Peyer's patch (tissue), 4 donors: Measurements from ENCODE around the gene TUFT1. TPM values are rescaled to one million over a fixed set of nuclear protein-coding genes. Genes with fewer than 3 reads are reported as not detected.

Experiments used
- DNase-seq, 3 donors: peaks; one replicate each; pipeline ENCODE4 v3.0.0-alpha.2; 2017 to 2019
- H3K27ac ChIP-seq, 4 donors: fragments of 200-600 bp; sonication (generic); one replicate each; pipeline ENCODE4 v1.5.1; 2016 to 2019
- H3K27me3 ChIP-seq, 2 donors: fragments of 200-600 bp; sonication (generic); one replicate each; pipeline ENCODE4 v1.5.1; 2019
- H3K36me3 ChIP-seq, 3 donors: fragments of 200-600 bp; sonication (generic); one replicate each; pipeline ENCODE4 v1.5.1; 2016 to 2019
- H3K4me1 ChIP-seq, 4 donors: fragments of 200-600 bp; sonication (generic); one replicate each; pipeline ENCODE4 v1.5.1; 2016 to 2019
- H3K4me3 ChIP-seq, 4 donors: fragments of 200-600 bp; sonication (generic); 1 replicate in 3 of 4; 2 replicates in 1 of 4; pipeline ENCODE4 v1.5.1; 2016 to 2019; ENCODE audit warnings: mild to moderate bottlenecking in 1 of 4
- H3K9me3 ChIP-seq, 4 donors: fragments of 200-600 bp; sonication (generic); one replicate each; pipeline ENCODE4 v1.5.1; 2016 to 2019; ENCODE audit warnings: mild to moderate bottlenecking in 1 of 4
- CTCF ChIP-seq, 6 experiments: fragments of 450-650 bp in 4 of 6; fragments of 200-600 bp in 2 of 6; sonication (generic) in 1 of 6; IDR thresholded peaks; one replicate each; pipeline ENCODE4 v1.5.1; 2017 to 2019; ENCODE audit warnings: antibody characterized with exemption in 6 of 6, mild to moderate bottlenecking in 3 of 6, moderate library complexity in 1 of 6
- POLR2A ChIP-seq, 2 donors: fragments of 450-650 bp; IDR thresholded peaks; one replicate each; pipeline ENCODE4 v1.5.1; 2017; ENCODE audit warnings: antibody characterized with exemption in 2 of 2, mild to moderate bottlenecking in 2 of 2, moderate library complexity in 2 of 2
- total RNA-seq, 4 donors: library from RNA; depleted of rRNA; stranded (reverse); fragments of >200 nt; gene quantifications; one replicate each; pipeline ENCODE4 v1.1.0, GENCODE V29; 2016

Gene TUFT1
- total RNA-seq, 4 donors from 2014 or later = 12.4 to 23.4 (median 19.3) TPM

DNA sequence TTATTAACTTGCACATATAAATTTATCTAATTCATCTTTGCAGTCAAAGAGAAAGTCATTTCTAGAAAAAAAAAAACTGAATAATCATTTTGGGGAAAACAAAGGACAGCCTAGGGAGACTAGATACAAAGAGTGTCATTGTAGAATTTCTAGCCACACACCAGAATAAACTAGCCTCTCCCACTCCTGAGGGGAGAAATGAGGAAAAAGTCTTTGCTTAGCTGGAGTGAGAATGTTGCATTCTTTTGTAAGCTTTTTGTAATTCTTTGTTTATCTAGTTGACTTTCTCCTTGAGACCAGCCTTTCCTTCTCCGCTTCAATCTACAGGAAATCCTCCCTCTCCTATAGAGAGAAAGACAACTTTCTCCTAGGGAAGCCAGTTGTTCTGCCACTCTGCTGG is 44.8 kb upstream of the TUFT1 start:
- Histone ChIP-seq H3K27ac (no peak overlapping the region), H3K9me3 (no peaks in the 10 kb centered on the region), H3K27me3 (no peaks in the 10 kb centered on the region), H3K4me1 (peaks cover 0 to 12% (median 1%) of the 10 kb centered on the region in 4 donors), H3K36me3 (no peaks in the 10 kb centered on the region), H3K4me3 (no peak overlapping the region)
- no peak for TF ChIP-seq CTCF (IDR thresholded peaks at IDR 0.05)
- TF ChIP-seq POLR2A (IDR thresholded peaks at IDR 0.05) = no peak
- DNase-seq = no peak

DNA sequence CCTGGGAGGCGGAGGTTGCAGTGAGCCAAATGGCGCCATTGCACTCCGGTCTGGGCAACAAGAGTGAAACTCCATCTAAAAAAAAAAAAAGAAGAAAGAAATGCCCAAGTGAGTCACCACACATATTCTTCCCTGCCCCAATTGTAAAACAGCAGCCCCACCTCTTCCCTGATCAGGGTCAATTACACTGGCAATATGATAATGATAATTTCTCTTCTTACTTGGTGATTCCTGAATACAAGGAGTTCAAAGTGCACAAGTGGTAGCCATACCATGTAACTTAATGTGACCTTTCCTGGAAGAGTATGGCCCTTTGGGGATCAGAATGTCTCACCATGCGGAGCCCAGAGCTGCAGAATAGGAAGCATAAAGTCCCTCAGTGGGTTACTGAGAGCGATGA is 40.7 kb upstream of the TUFT1 start:
- no peak overlapping the region for H3K4me3 ChIP-seq
- peak in 1 of 3 donors; percentile 60 for DNase-seq
- no peak for TF ChIP-seq CTCF (IDR thresholded peaks at IDR 0.05)
- no peak for TF ChIP-seq POLR2A (IDR thresholded peaks at IDR 0.05)
- no peaks in the 10 kb centered on the region for H3K36me3 ChIP-seq
- peak overlapping the region in 3 of 4 donors; percentile 54 to 90 (median 87) for H3K27ac ChIP-seq
- peaks cover 0 to 11% (median 1%) of the 10 kb centered on the region in 4 donors for H3K4me1 ChIP-seq
- H3K27me3 ChIP-seq = no peaks in the 10 kb centered on the region
- no peaks in the 10 kb centered on the region for H3K9me3 ChIP-seq

DNA sequence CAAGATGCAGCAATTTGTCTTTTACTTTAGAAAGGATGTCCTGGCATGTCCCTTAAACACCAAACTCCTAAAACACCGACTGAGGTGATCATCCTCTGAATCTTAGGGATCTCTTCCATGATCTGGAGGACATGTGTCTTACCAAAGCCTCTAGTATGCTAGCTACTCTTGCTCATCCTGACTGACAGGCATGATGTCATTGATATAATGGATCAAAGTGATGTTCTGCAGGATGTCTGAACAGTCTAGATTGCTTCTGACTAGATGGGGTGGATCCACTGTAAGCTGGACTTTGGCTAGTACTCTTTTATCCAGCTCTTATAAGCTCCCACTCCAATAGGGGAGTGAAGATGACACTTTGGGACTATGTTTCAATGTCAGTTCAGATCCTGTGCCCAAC is 40.2 kb upstream of the TUFT1 start:
- Histone ChIP-seq H3K4me1 (peaks cover 0 to 5% (median 0%) of the 10 kb centered on the region in 4 donors), H3K27ac (peak overlapping the region in 3 of 4 donors; percentile 54 to 90 (median 87)), H3K36me3 (no peaks in the 10 kb centered on the region), H3K4me3 (no peak overlapping the region), H3K27me3 (no peaks in the 10 kb centered on the region), H3K9me3 (no peaks in the 10 kb centered on the region)
- no peak for DNase-seq
- no peak for TF ChIP-seq CTCF (IDR thresholded peaks at IDR 0.05)
- peak in 1 of 2 donors; percentile 25 for TF ChIP-seq POLR2A (IDR thresholded peaks at IDR 0.05)

- TF ChIP-seq CTCF (IDR thresholded peaks at IDR 0.05) = peak in 3 of 6 experiments; percentile 63 to 67 (median 63)
- no peak for TF ChIP-seq POLR2A (IDR thresholded peaks at IDR 0.05)
- Histone ChIP-seq H3K4me1 (peaks cover 0 to 5% (median 0%) of the 10 kb centered on the region in 4 donors), H3K4me3 (no peak overlapping the region), H3K9me3 (no peaks in the 10 kb centered on the region), H3K27ac (peak overlapping the region in 2 of 4 donors; percentile 67 to 87), H3K36me3 (no peaks in the 10 kb centered on the region), H3K27me3 (no peaks in the 10 kb centered on the region)
- no peak for DNase-seq
Observed at GRCh38 chr1:151501474-151501873, 38.6 kb upstream of the TUFT1 start.

- DNase-seq = no peak
- peak overlapping the region in 2 of 4 donors; percentile 67 to 87 for H3K27ac ChIP-seq
Observed at GRCh38 chr1:151502035-151502700, 37.9 kb upstream of the TUFT1 start.

More at GRCh38 chr1:151502035-151502700, 37.9 kb upstream of the TUFT1 start:
- no peaks in the 10 kb centered on the region for H3K9me3 ChIP-seq
- no peaks in the 10 kb centered on the region for H3K36me3 ChIP-seq
- peaks cover 0 to 5% (median 0%) of the 10 kb centered on the region in 4 donors for H3K4me1 ChIP-seq
- H3K27me3 ChIP-seq = no peaks in the 10 kb centered on the region
- H3K4me3 ChIP-seq = no peak overlapping the region
- TF ChIP-seq CTCF (IDR thresholded peaks at IDR 0.05) (no peak), POLR2A (IDR thresholded peaks at IDR 0.05) (no peak)
